PC-3 (cell line): ENCODE data around the gene TEX36. TPM values are rescaled to one million over a fixed set of nuclear protein-coding genes. Genes with fewer than 3 reads are reported as not detected.
"Not testable (repeated sequence)": the region's sequence is repeated elsewhere in the genome, so short reads cannot be mapped to it uniquely, and the experiment has no call there.

ENCODE experiments used
- ATAC-seq: fragments of 200-7000 bp; cut with Tn5 transposase; 2 replicates; pipeline ENCODE4 v1.9.1; 2020; ENCODE audit warnings: mild to moderate bottlenecking, moderate library complexity
- BruUV-seq: library from RNA; stranded (reverse); fragments of 400-500 nt; replicated peaks from 2 replicates; lab custom pipeline; 2021; lab: Mats Ljungman, UMichigan
- CTCF ChIA-PET: fragments of 300-600 bp; sonication (Branson Sonifier 250); formaldehyde crosslinking; loops from one replicate; lab custom pipeline; 2022; ENCODE audit warnings: antibody characterized with exemption; lab: Charles Lee
- POLR2A ChIA-PET: fragments of 300-600 bp; sonication (Branson Sonifier 250); formaldehyde crosslinking; loops from one replicate; lab custom pipeline; 2022; ENCODE audit warnings: antibody characterized with exemption; ENCODE audit not compliant: unreplicated experiment; lab: Charles Lee
- DNase-seq: peaks from one replicate; pipeline ENCODE4 v3.0.0-alpha.2; 2015
- H2AFZ ChIP-seq: fragments of 300-600 bp; sonication (generic); 2 replicates; pipeline ENCODE4 v1.6.0; 2016; ENCODE audit warnings: antibody characterized with exemption, low read length
- H3F3A ChIP-seq: fragments of 300-600 bp; sonication (generic); one replicate; pipeline ENCODE4 v1.6.0; 2017; ENCODE audit warnings: antibody characterized with exemption, low read length, control low read depth, mild to moderate bottlenecking; ENCODE audit not compliant: unreplicated experiment
- H3K27ac ChIP-seq: fragments of 300-600 bp; sonication (generic); 2 replicates; pipeline ENCODE4 v1.5.1; 2016; ENCODE audit warnings: mild to moderate bottlenecking, low read length
- H3K27me3 ChIP-seq: fragments of 300-600 bp; sonication (generic); 2 replicates; pipeline ENCODE4 v1.6.1; 2016; ENCODE audit warnings: low read length, mixed read lengths
- H3K36me3 ChIP-seq: fragments of 300-600 bp; sonication (generic); 2 replicates; pipeline ENCODE4 v1.6.1; 2016; ENCODE audit warnings: low read depth, mixed run types, low read length, mixed read lengths
- H3K4me1 ChIP-seq: fragments of 300-600 bp; sonication (generic); 2 replicates; pipeline ENCODE4 v1.5.1; 2016; ENCODE audit warnings: low read length; ENCODE audit not compliant: insufficient read depth
- H3K4me2 ChIP-seq: fragments of 300-600 bp; sonication (generic); 2 replicates; pipeline ENCODE4 v1.6.0; 2016; ENCODE audit warnings: low read length
- H3K4me3 ChIP-seq: fragments of 300-600 bp; sonication (generic); 2 replicates; pipeline ENCODE4 v1.5.1; 2016; ENCODE audit warnings: mild to moderate bottlenecking, low read length, mixed read lengths
- H3K79me2 ChIP-seq: fragments of 300-600 bp; sonication (generic); 2 replicates; pipeline ENCODE4 v1.6.1; 2017; ENCODE audit warnings: low read length, mixed read lengths
- H3K9ac ChIP-seq: fragments of 300-600 bp; sonication (generic); 2 replicates; pipeline ENCODE4 v1.6.0; 2016; ENCODE audit warnings: mild to moderate bottlenecking, low read length
- H3K9me2 ChIP-seq: fragments of 300-600 bp; sonication (generic); replicated peaks from 2 replicates; pipeline ENCODE4 v1.6.1; 2016; ENCODE audit warnings: mixed run types, low read length, mixed read lengths
- H3K9me3 ChIP-seq: fragments of 300-600 bp; sonication (generic); 2 replicates; pipeline ENCODE4 v1.6.1; 2016; ENCODE audit warnings: low read length, mixed read lengths
- H4K20me1 ChIP-seq: fragments of 300-600 bp; sonication (generic); 2 replicates; pipeline ENCODE4 v1.6.1; 2016; ENCODE audit warnings: low read length, mixed read lengths
- EZH2 ChIP-seq: fragments of 300-600 bp; sonication (generic); IDR thresholded peaks from one replicate; pipeline ENCODE4 v1.6.1; 2017; ENCODE audit warnings: antibody characterized with exemption, mild to moderate bottlenecking, low read length; ENCODE audit not compliant: unreplicated experiment
- EZH2phosphoT487 ChIP-seq: fragments of 300-600 bp; sonication (generic); IDR thresholded peaks from 2 replicates; pipeline ENCODE4 v1.6.1; 2018; ENCODE audit warnings: mild to moderate bottlenecking, antibody characterized with exemption, low read length, borderline replicate concordance
- intact Hi-C: fragments of 100-400 bp; cut with micrococcal nuclease; formaldehyde crosslinking; loops from 2 replicates; pipeline ENCODE4 v1.9.0; 2023
- total RNA-seq: library from RNA; depleted of rRNA; stranded (reverse); fragments of >200 nt; gene quantifications from 2 replicates; pipeline ENCODE4 v1.2.3, GENCODE V29; 2014
- TF ChIP-seq, protein P1 (sequence below): fragments of 300-600 bp; sonication (generic); conservative IDR thresholded peaks from 2 replicates; pipeline ENCODE4 v1.5.1; 2017; ENCODE audit warnings: antibody characterized with exemption, low read depth, mild to moderate bottlenecking, low read length

The TEX36 gene
- total RNA-seq, 1 experiment from 2014 or later: not detected

DNA sequence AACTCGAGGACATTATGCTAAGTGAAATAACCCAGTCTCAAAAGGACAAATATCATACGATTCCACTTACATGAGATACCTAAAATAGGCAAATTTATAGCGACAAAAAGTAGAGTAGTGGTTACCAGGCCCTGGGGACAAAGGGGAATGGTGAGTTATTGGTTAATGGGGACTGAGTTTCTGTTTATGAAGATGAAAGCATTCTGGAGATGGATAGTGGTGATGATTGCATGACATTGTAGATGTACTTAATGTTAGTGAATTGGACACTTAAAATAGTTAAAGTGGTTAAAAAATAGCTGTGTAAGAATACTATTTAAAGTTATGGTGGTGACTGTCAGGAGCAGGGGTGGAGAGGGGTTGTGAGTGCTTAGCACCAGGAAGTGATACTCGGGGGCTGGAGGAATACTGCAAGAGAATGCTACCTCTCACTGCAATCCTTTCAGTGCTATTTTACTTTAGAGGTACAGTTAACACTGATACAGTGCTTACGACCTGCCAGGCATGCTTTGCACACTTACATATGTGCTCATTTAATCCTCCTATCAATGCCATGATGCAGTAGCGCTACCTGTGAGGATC, 16.7 kb upstream of the TEX36 start:
- CTCF ChIA-PET: interaction anchor here (0.7 kb wide), 1 partner anchor 40 kb away, joined by 3 read pairs; no protein-coding TSS in a partner anchor
- Histone ChIP-seq H3K27ac (no peak overlapping the region), H3K4me3 (no peak overlapping the region), H3K9ac (no peak overlapping the region), H2AFZ (no peak overlapping the region), H3K36me3 (no peaks in the 10 kb centered on the region), H3K9me3 (no peaks in the 10 kb centered on the region), H3K27me3 (no peaks in the 10 kb centered on the region), H3F3A (no peaks in the 10 kb centered on the region), H3K4me1 (peaks cover 11% of the 10 kb centered on the region), H3K9me2 (no peaks in the 10 kb centered on the region), H3K4me2 (no peak overlapping the region), H3K79me2 (no peaks in the 10 kb centered on the region), H4K20me1 (no peaks in the 10 kb centered on the region)
- DNase-seq (no peak), ATAC-seq (no peak)
- no peak for TF ChIP-seq EZH2phosphoT487
- TF ChIP-seq EZH2: no peak
- TF ChIP-seq, protein P1, sequence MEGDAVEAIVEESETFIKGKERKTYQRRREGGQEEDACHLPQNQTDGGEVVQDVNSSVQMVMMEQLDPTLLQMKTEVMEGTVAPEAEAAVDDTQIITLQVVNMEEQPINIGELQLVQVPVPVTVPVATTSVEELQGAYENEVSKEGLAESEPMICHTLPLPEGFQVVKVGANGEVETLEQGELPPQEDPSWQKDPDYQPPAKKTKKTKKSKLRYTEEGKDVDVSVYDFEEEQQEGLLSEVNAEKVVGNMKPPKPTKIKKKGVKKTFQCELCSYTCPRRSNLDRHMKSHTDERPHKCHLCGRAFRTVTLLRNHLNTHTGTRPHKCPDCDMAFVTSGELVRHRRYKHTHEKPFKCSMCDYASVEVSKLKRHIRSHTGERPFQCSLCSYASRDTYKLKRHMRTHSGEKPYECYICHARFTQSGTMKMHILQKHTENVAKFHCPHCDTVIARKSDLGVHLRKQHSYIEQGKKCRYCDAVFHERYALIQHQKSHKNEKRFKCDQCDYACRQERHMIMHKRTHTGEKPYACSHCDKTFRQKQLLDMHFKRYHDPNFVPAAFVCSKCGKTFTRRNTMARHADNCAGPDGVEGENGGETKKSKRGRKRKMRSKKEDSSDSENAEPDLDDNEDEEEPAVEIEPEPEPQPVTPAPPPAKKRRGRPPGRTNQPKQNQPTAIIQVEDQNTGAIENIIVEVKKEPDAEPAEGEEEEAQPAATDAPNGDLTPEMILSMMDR: no peak
- POLR2A ChIA-PET: no interaction called here
- intact Hi-C loops: loop anchor here (2.0 to 10.0 kb wide), 3 partner anchors 69 to 545 kb away; no protein-coding TSS in a partner anchor
- BruUV-seq: no TSS peak

DNA sequence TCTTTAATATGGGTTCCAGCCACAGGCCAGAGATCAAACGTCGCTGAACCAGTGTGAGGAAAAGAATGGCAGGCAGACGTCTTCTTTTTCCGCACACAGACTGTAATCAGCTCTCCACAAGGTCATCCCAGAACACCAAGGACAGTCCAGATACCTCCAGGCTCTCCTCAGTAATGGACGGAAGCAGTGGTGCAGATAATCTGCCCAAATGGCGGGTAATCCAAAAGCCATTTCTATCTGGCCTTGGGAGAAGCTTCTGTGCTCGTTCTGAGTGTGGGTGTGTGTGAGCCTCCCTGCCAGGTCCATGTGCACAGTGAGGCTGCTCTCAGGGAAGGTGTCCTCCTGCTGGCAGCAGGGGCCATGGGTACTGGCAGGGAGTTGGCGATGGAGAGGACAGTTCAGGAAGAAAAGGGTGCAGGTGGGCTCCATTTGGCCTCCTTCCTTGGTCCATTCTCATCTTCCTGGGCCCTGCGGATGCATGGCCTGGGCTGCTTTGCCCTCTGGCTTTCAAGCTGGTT, 15.6 kb upstream of the TEX36 start:
- POLR2A ChIA-PET: no interaction called here
- ATAC-seq: no peak
- Histone ChIP-seq H3K4me3 (no peak overlapping the region), H3K4me2 (no peak overlapping the region), H3K79me2 (no peaks in the 10 kb centered on the region), H3K9me2 (no peaks in the 10 kb centered on the region), H3K27me3 (no peaks in the 10 kb centered on the region), H3K9ac (no peak overlapping the region), H3K27ac (no peak overlapping the region), H3K36me3 (no peaks in the 10 kb centered on the region), H2AFZ (no peak overlapping the region), H3F3A (no peaks in the 10 kb centered on the region), H3K4me1 (peaks cover 14% of the 10 kb centered on the region), H3K9me3 (no peaks in the 10 kb centered on the region), H4K20me1 (no peaks in the 10 kb centered on the region)
- TF ChIP-seq EZH2: no peak
- TF ChIP-seq, protein P1: 0 out of 2 replicates have a peak, but pooled peaks have one; percentile 8
- no TSS peak for BruUV-seq
- no peak for DNase-seq
- CTCF ChIA-PET: no interaction called here
- intact Hi-C loops: loop anchor here (10.0 kb wide), 2 partner anchors 354 to 544 kb away; no protein-coding TSS in a partner anchor

DNA sequence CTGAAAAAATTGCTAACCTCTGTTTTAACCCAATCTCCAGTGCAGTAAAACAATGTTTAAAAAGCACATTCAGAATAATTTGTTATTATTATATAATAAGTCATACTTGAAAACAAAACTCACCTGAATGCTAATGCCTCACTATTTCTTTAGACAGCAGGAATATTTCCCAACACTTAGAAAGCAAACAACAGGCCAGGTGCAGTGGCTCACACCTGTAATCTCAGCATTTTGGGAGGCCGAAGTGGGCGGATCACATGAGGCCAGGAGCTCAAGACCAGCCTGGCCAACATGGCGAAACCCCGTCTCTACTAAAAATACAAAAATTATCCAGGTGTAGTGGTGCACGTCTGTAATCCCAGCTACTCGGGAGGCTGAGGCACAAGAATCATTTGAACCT, 13.9 kb upstream of the TEX36 start:
- intact Hi-C loops: loop anchor here (10.0 kb wide), 2 partner anchors 352 to 542 kb away; no protein-coding TSS in a partner anchor
- H3K27me3 ChIP-seq, H3K79me2 ChIP-seq, POLR2A ChIA-PET, H4K20me1 ChIP-seq, H3K27ac ChIP-seq, ATAC-seq, DNase-seq, H3K9ac ChIP-seq, H3K36me3 ChIP-seq, H2AFZ ChIP-seq, H3K9me3 ChIP-seq, H3K4me3 ChIP-seq, H3K9me2 ChIP-seq, H3K4me2 ChIP-seq, BruUV-seq, CTCF ChIA-PET, H3F3A ChIP-seq: not testable (repeated sequence)
- H3K4me1 ChIP-seq: peaks cover 23% of the 10 kb centered on the region
